Neural progenitor cell (in vitro differentiated cells): ENCODE results near the gene ALDH1L1. TPM values are rescaled to one million over a fixed set of nuclear protein-coding genes. Genes with fewer than 3 reads are reported as not detected.

Experiments used
- DNase-seq: peaks from one replicate; pipeline ENCODE4 v3.0.0-alpha.2; 2016; ENCODE audit warnings: low spot score
- H2AFZ ChIP-seq: fragments of 200-600 bp; sonication (generic); replicated peaks from 2 replicates; pipeline ENCODE4 v1.6.1; 2016; ENCODE audit warnings: antibody characterized with exemption
- H3F3A ChIP-seq: fragments of 200-600 bp; sonication (generic); 2 replicates; pipeline ENCODE4 v1.6.1; 2016; ENCODE audit warnings: antibody characterized with exemption, low read depth
- H3K27ac ChIP-seq: fragments of 200-600 bp; sonication (generic); 2 replicates; pipeline ENCODE4 v1.5.1; 2016; ENCODE audit warnings: mild to moderate bottlenecking
- H3K27me3 ChIP-seq: fragments of 200-600 bp; sonication (generic); 2 replicates; pipeline ENCODE4 v1.6.1; 2016; ENCODE audit warnings: mild to moderate bottlenecking, moderate library complexity
- H3K36me3 ChIP-seq: fragments of 200-600 bp; sonication (generic); 2 replicates; pipeline ENCODE4 v1.5.1; 2016
- H3K4me1 ChIP-seq: fragments of 200-600 bp; sonication (generic); 2 replicates; pipeline ENCODE4 v1.6.1; 2016; ENCODE audit warnings: mixed run types
- H3K4me2 ChIP-seq: fragments of 200-600 bp; sonication (generic); 2 replicates; pipeline ENCODE4 v1.6.1; 2016
- H3K4me3 ChIP-seq: fragments of 200-600 bp; sonication (generic); 2 replicates; pipeline ENCODE4 v1.5.1; 2016
- H3K79me2 ChIP-seq: fragments of 200-600 bp; sonication (generic); 2 replicates; pipeline ENCODE4 v1.6.1; 2016; ENCODE audit warnings: low read depth
- H3K9ac ChIP-seq: fragments of 200-600 bp; sonication (generic); 2 replicates; pipeline ENCODE4 v1.6.1; 2016
- H3K9me3 ChIP-seq: fragments of 200-600 bp; sonication (generic); 2 replicates; pipeline ENCODE4 v1.5.1; 2016; ENCODE audit warnings: low read depth
- H4K20me1 ChIP-seq: fragments of 200-600 bp; sonication (generic); 2 replicates; pipeline ENCODE4 v1.6.1; 2016; ENCODE audit warnings: low read depth
- H3K27ac Mint-ChIP-seq: 3 replicates; pipeline ENCODE4 v1.8.0; 2021; ENCODE audit warnings: mixed read lengths
- H3K27me3 Mint-ChIP-seq: 2 replicates; pipeline ENCODE4 v1.8.0; 2022; ENCODE audit warnings: low read depth, mild to moderate bottlenecking, inconsistent platforms, moderate library complexity, mixed read lengths; ENCODE audit not compliant: insufficient read depth
- H3K36me3 Mint-ChIP-seq: 3 replicates; pipeline ENCODE4 v1.8.0; 2021; ENCODE audit warnings: mixed read lengths
- H3K4me1 Mint-ChIP-seq: 3 replicates; pipeline ENCODE4 v1.8.0; 2021; ENCODE audit warnings: mixed read lengths
- H3K4me3 Mint-ChIP-seq: 3 replicates; pipeline ENCODE4 v1.8.0; 2021; ENCODE audit warnings: mild to moderate bottlenecking, moderate library complexity, mixed read lengths
- H3K9me3 Mint-ChIP-seq: 3 replicates; pipeline ENCODE4 v1.8.0; 2020; ENCODE audit warnings: mixed read lengths
- EZH2 ChIP-seq: fragments of 200-600 bp; sonication (generic); IDR thresholded peaks from 2 replicates; pipeline ENCODE4 v1.6.1; 2017; ENCODE audit warnings: antibody characterized with exemption, mild to moderate bottlenecking, moderate library complexity
- EZH2phosphoT487 ChIP-seq: fragments of 200-600 bp; sonication (generic); IDR thresholded peaks from 2 replicates; pipeline ENCODE4 v1.6.1; 2017; ENCODE audit warnings: antibody characterized with exemption
- total RNA-seq: library from RNA; depleted of rRNA; stranded (reverse); fragments of >200 nt; gene quantifications from 2 replicates; pipeline ENCODE4 v1.2.3, GENCODE V29; 2015; ENCODE audit warnings: low replicate concordance
- TF ChIP-seq, protein P1 (sequence below): fragments of 200-600 bp; sonication (generic); IDR thresholded peaks from 2 replicates; pipeline ENCODE4 v1.5.1; 2017; ENCODE audit warnings: antibody characterized with exemption, mild to moderate bottlenecking

Gene ALDH1L1
- total RNA-seq, 1 donor from 2014 or later = 0.60 TPM

GRCh38 chr3:126152901-126153694 lies 27.3 kb downstream of the ALDH1L1 start:
- no peaks in the 10 kb centered on the region for H3K4me1 ChIP-seq
- H3K4me3 ChIP-seq = no peak overlapping the region
- no peaks in the 10 kb centered on the region for H3K36me3 ChIP-seq
- no peaks in the 10 kb centered on the region for H3K36me3 Mint-ChIP-seq
- H3K27me3 ChIP-seq = no peaks in the 10 kb centered on the region
- no peaks in the 10 kb centered on the region for H4K20me1 ChIP-seq
- peaks cover 2% of the 10 kb centered on the region for H3K4me1 Mint-ChIP-seq
- no peak overlapping the region for H3K4me2 ChIP-seq
- H3K27me3 Mint-ChIP-seq = peaks cover 7% of the 10 kb centered on the region
- H3K9ac ChIP-seq = no peak overlapping the region
- TF ChIP-seq EZH2phosphoT487 (no peak), EZH2 (no peak)
- TF ChIP-seq, protein P1, sequence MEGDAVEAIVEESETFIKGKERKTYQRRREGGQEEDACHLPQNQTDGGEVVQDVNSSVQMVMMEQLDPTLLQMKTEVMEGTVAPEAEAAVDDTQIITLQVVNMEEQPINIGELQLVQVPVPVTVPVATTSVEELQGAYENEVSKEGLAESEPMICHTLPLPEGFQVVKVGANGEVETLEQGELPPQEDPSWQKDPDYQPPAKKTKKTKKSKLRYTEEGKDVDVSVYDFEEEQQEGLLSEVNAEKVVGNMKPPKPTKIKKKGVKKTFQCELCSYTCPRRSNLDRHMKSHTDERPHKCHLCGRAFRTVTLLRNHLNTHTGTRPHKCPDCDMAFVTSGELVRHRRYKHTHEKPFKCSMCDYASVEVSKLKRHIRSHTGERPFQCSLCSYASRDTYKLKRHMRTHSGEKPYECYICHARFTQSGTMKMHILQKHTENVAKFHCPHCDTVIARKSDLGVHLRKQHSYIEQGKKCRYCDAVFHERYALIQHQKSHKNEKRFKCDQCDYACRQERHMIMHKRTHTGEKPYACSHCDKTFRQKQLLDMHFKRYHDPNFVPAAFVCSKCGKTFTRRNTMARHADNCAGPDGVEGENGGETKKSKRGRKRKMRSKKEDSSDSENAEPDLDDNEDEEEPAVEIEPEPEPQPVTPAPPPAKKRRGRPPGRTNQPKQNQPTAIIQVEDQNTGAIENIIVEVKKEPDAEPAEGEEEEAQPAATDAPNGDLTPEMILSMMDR = no peak
- H2AFZ ChIP-seq = no peak overlapping the region
- no peak for DNase-seq
- no peaks in the 10 kb centered on the region for H3K79me2 ChIP-seq
- H3K4me3 Mint-ChIP-seq = no peak overlapping the region
- H3K9me3 Mint-ChIP-seq = no peaks in the 10 kb centered on the region
- no peak overlapping the region for H3K27ac ChIP-seq
- no peak overlapping the region for H3K27ac Mint-ChIP-seq
- H3F3A ChIP-seq = no peaks in the 10 kb centered on the region
- no peaks in the 10 kb centered on the region for H3K9me3 ChIP-seq

GRCh38 chr3:126152458-126152857 lies 27.9 kb downstream of the ALDH1L1 start:
- no peaks in the 10 kb centered on the region for H3K36me3 ChIP-seq
- no peak for DNase-seq

DNA sequence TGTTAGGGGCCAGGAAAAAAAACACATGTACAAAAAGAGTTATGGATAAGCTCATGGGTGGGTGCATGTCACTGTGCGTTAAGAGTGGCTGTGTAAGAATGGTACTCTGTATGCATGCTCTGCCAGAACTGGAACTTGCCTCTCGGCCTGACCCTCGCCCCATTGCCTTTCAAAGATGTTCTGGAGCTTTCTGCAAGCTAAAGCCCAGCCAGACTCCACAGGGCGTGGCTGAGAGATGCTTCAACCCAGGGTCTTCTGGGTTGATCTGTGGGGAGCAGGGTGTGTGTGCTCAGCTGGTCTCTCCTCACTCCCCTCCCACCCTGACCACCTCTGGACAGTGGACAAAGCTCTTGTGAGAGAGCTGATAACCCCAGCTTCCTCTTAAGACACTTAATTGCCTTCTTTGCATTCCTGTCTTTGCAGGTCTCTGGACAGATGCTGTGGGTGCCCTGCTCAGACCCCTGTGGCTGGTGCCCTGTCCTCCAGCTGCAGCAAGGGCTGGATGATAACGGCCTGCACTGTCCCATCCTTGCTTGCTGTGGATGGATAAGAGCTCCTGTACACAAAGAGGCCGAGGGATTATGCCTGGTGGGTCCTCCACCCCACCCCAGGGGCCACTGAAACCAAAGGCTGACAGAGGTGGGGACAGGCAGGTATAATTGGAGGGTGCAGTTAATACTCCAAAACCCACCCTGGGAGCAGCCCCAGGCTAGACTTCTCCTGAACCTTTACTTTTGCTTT lies 28.7 kb downstream of the ALDH1L1 start:
- Histone ChIP-seq H3K36me3 (no peaks in the 10 kb centered on the region), H3F3A (no peaks in the 10 kb centered on the region), H4K20me1 (no peaks in the 10 kb centered on the region), H2AFZ (no peak overlapping the region), H3K4me1 (no peaks in the 10 kb centered on the region), H3K4me2 (no peak overlapping the region), H3K27me3 (no peaks in the 10 kb centered on the region), H3K27ac (no peak overlapping the region), H3K9me3 (no peaks in the 10 kb centered on the region), H3K4me3 (no peak overlapping the region), H3K79me2 (no peaks in the 10 kb centered on the region), H3K9ac (no peak overlapping the region)
- TF ChIP-seq, protein P1 = no peak
- no peak for TF ChIP-seq EZH2phosphoT487
- no peak for TF ChIP-seq EZH2
- Mint-ChIP-seq H3K27ac (no peak overlapping the region), H3K9me3 (no peaks in the 10 kb centered on the region), H3K4me1 (no peaks in the 10 kb centered on the region), H3K36me3 (no peaks in the 10 kb centered on the region), H3K27me3 (peaks cover 4% of the 10 kb centered on the region), H3K4me3 (no peak overlapping the region)
- DNase-seq = no peak

More at GRCh38 chr3:126152458-126152857, 27.9 kb downstream of the ALDH1L1 start:
- H3K9me3 ChIP-seq = no peaks in the 10 kb centered on the region
- peaks cover 6% of the 10 kb centered on the region for H3K27me3 Mint-ChIP-seq
- TF ChIP-seq, protein P1 = no peak
- TF ChIP-seq EZH2 (no peak), EZH2phosphoT487 (no peak)
- H2AFZ ChIP-seq = no peak overlapping the region
- no peaks in the 10 kb centered on the region for H3K79me2 ChIP-seq
- no peaks in the 10 kb centered on the region for H3K9me3 Mint-ChIP-seq
- no peak overlapping the region for H3K4me3 ChIP-seq
- no peaks in the 10 kb centered on the region for H3K36me3 Mint-ChIP-seq
- H3K4me1 Mint-ChIP-seq = no peaks in the 10 kb centered on the region
- no peak overlapping the region for H3K27ac Mint-ChIP-seq
- no peaks in the 10 kb centered on the region for H3K4me1 ChIP-seq
- H3K9ac ChIP-seq = no peak overlapping the region
- H3K27me3 ChIP-seq = no peaks in the 10 kb centered on the region
- no peak overlapping the region for H3K4me3 Mint-ChIP-seq
- H4K20me1 ChIP-seq = no peaks in the 10 kb centered on the region
- H3K27ac ChIP-seq = no peak overlapping the region
- H3F3A ChIP-seq = no peaks in the 10 kb centered on the region
- no peak overlapping the region for H3K4me2 ChIP-seq
